Fibroblast of villous mesenchyme (primary cell): ENCODE measurements around the gene PTK6. TPM values are rescaled to one million over a fixed set of nuclear protein-coding genes. Genes with fewer than 3 reads are reported as not detected.

Source experiments
- DNase-seq: peaks from one replicate; pipeline ENCODE4 v3.0.0-alpha.2; 2010; ENCODE audit warnings: low read depth
- H3K4me3 ChIP-seq: 2 replicates; pipeline ENCODE4 v1.5.1; 2011; ENCODE audit warnings: low read depth, mild to moderate bottlenecking, low read length
- total RNA-seq: library from RNA; depleted of rRNA; stranded (reverse); fragments of >200 nt; gene quantifications from 2 replicates; pipeline ENCODE4 v1.2.3, GENCODE V29; 2012
- TF ChIP-seq, protein P1 (sequence below): IDR thresholded peaks from 2 replicates; pipeline ENCODE4 v1.5.1; 2012; ENCODE audit warnings: low read depth, mild to moderate bottlenecking, low read length; ENCODE audit not compliant: insufficient read depth

PTK6 gene
- total RNA-seq, 1 donor = under 0.01 TPM

GRCh38 chr20:63497946-63498935 lies 38.9 kb downstream of the PTK6 start:
- no peak overlapping the region for H3K4me3 ChIP-seq
- peak; percentile 29 for DNase-seq
- TF ChIP-seq, protein P1, sequence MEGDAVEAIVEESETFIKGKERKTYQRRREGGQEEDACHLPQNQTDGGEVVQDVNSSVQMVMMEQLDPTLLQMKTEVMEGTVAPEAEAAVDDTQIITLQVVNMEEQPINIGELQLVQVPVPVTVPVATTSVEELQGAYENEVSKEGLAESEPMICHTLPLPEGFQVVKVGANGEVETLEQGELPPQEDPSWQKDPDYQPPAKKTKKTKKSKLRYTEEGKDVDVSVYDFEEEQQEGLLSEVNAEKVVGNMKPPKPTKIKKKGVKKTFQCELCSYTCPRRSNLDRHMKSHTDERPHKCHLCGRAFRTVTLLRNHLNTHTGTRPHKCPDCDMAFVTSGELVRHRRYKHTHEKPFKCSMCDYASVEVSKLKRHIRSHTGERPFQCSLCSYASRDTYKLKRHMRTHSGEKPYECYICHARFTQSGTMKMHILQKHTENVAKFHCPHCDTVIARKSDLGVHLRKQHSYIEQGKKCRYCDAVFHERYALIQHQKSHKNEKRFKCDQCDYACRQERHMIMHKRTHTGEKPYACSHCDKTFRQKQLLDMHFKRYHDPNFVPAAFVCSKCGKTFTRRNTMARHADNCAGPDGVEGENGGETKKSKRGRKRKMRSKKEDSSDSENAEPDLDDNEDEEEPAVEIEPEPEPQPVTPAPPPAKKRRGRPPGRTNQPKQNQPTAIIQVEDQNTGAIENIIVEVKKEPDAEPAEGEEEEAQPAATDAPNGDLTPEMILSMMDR = no peak

DNA sequence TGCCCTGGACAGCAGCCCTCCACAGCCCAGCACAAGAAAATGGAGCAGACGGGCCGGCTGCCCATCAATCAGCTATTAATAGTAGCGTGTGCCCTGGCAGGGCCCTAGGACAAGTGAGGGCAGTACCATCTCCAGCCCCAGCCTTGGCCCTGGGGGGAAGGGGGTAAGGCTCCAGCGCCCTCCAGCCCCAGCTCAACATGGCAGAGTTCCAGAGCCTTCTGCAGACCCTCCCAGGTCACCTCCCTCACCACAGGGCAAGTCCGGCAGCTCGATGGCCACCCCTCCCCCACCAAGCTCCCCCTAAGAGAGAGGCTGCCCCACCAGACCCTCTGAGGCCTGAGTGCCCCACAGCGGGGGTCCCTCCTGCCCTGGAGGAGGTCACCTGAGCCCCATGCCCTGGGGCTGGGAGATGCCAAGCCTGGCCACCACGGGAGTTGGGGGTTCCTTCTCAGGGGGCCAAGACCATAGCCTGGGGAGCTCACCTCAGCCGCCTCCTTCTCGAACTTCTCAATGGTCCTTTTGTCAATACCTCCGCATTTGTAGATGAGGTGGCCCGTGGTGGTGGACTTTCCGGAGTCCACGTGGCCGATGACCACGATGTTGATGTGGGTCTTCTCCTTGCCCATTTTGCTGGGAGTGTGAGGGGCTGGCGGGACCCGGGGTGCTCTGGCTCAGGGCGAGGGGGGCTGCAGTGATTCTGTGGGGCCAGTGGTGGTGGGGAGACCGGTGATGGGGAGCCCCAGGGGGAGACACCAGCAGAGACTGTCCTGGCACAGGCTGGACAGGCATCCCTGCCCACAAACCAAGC lies 39.8 kb downstream of the PTK6 start:
- TF ChIP-seq, protein P1 = no peak
- no peak overlapping the region for H3K4me3 ChIP-seq
- no peak for DNase-seq

DNA sequence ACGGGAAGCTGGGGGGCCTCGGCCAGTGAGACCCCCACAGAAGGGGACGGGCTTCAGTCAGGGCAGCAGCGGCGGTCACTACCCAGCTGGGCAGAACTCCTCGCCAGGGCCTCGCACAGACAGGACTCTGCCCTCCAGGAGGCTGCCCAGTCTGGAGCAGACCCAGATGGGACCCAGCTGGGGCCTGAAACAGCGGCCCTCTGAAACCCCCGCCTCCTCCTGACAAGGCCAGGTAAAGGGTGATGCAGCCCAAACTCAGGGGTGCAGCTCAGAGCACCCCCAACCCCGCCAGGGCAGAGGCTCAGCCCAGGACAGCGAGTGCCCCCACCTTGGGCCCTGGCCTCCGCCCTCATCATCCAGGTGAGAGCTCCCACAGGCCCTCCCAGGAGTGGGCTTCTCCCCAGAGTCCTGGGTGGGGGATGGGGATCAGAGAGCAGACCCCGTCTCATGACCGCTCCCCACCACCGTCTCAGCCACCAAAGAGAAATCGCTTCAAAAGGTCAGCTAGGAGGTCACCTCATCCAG lies 40.5 kb downstream of the PTK6 start:
- TF ChIP-seq, protein P1 = no peak
- H3K4me3 ChIP-seq = no peak overlapping the region
- DNase-seq = no peak

- peak; percentile 41 for DNase-seq
- TF ChIP-seq, protein P1 = peak; percentile 85
- H3K4me3 ChIP-seq = peak overlapping the region; percentile 40
These were observed 41.2 kb downstream of the PTK6 start for GRCh38 chr20:63495741-63496595.

DNA sequence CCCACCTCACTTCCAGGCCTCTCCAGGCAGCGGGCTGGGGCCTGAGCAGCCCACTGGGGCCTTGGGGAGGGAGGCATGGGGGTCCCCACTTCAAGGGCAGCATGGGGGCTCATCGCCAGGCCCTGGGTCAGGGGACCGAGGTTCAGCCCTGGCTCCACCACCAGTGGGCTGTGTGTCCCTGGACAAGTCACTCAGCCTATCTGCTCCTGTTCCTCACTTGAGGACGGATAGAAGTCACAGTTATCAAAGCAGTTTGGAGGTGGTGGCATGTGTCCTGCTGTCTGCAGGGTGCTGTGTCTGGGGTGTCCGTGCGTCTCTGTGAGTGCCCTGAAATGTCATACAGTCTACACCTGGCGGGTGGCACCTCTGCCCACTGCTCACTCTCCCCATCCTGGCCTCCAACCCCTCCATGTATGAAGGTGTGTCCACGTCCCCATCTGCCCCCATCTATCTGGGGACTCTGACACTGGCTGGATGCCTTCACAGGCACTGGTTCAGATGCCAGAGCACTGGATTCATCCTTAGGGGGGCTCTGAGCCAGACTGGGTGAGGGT lies 41.9 kb downstream of the PTK6 start:
- H3K4me3 ChIP-seq = no peak overlapping the region
- TF ChIP-seq, protein P1 = no peak
- DNase-seq = no peak
